Endothelial cell of umbilical vein (primary cell): ENCODE results near the gene FOXL3. TPM values are rescaled to one million over a fixed set of nuclear protein-coding genes. Genes with fewer than 3 reads are reported as not detected.

Experiments
- BruUV-seq: library from RNA; stranded (reverse); fragments of 400-500 nt; replicated peaks from 2 replicates; lab custom pipeline; 2021; lab: Mats Ljungman, UMichigan
- CTCF ChIA-PET: fragments of 300-600, 350-600 bp; sonication (Branson Sonifier 250); formaldehyde crosslinking; loops from one replicate; lab custom pipeline; 2021; ENCODE audit warnings: antibody characterized with exemption, inconsistent platforms; lab: Charles Lee
- POLR2A ChIA-PET: fragments of 300-600, 350-600 bp; sonication (Branson Sonifier 250); formaldehyde crosslinking; loops from one replicate; lab custom pipeline; 2021; ENCODE audit warnings: antibody characterized with exemption, inconsistent platforms; lab: Charles Lee
- DNase-seq: peaks from one replicate; pipeline ENCODE4 v3.0.0-alpha.2; 2011; ENCODE audit warnings: low read depth, low spot score
- FAIRE-seq: peaks from 2 replicates; lab custom pipeline; 2011; peaks lifted over from hg19 to GRCh38; lab: Jason Lieb, UNC
- H2AFZ ChIP-seq: 2 replicates; pipeline ENCODE4 v1.6.0; 2012; ENCODE audit warnings: low read depth, low read length, control low read depth, inconsistent platforms
- H3K27ac ChIP-seq: 2 replicates; pipeline ENCODE4 v1.5.1; 2011; ENCODE audit warnings: low read depth, mild to moderate bottlenecking, control low read depth, low read length, moderate library complexity; ENCODE audit not compliant: insufficient read depth
- H3K27me3 ChIP-seq, 2 experiments: 2 replicates each; pipeline versions ENCODE4 v1.6.0 to v1.6.1; 2011; ENCODE audit warnings: low read length in 2 of 2, mixed read lengths in 1 of 2; ENCODE audit not compliant: control insufficient read depth in 2 of 2, insufficient read depth in 2 of 2
- H3K36me3 ChIP-seq, 2 experiments: 2 replicates in 1 of 2; 3 replicates in 1 of 2; pipeline ENCODE4 v1.5.1; 2011; ENCODE audit warnings: low read length in 2 of 2, mild to moderate bottlenecking in 1 of 2, moderate library complexity in 1 of 2; ENCODE audit not compliant: control insufficient read depth in 2 of 2, insufficient read depth in 2 of 2; ENCODE audit errors: extremely low read depth in 1 of 2
- H3K4me1 ChIP-seq: 3 replicates; pipeline ENCODE4 v1.5.1; 2011; ENCODE audit warnings: mild to moderate bottlenecking, low read length; ENCODE audit not compliant: control insufficient read depth, insufficient read depth; ENCODE audit errors: extremely low read depth
- H3K4me2 ChIP-seq: 2 replicates; pipeline ENCODE4 v1.6.1; 2011; ENCODE audit warnings: low read length, control low read depth, mixed read lengths; ENCODE audit not compliant: insufficient read depth
- H3K4me3 ChIP-seq, 3 experiments: fragments of 200-600 bp in 1 of 3; sonication (generic), shearing (Covaris generic) in 1 of 3; replicated peaks in 1 of 3; 2 replicates each; pipeline ENCODE4 v1.5.1; 2011 to 2016; ENCODE audit warnings: control low read depth in 3 of 3, low read length in 3 of 3, mild to moderate bottlenecking in 2 of 3, inconsistent platforms in 1 of 3, low read depth in 1 of 3, moderate library complexity in 1 of 3; ENCODE audit not compliant: insufficient read depth in 1 of 3
- H3K79me2 ChIP-seq: 2 replicates; pipeline ENCODE4 v1.6.0; 2012; ENCODE audit warnings: low read length, inconsistent platforms; ENCODE audit not compliant: control insufficient read depth, insufficient read depth
- H3K9ac ChIP-seq: replicated peaks from 2 replicates; pipeline ENCODE3; 2011; ENCODE audit warnings: low read length, control low read depth; ENCODE audit not compliant: insufficient read depth; ENCODE audit errors: extremely low read depth
- H3K9me1 ChIP-seq: replicated peaks from 3 replicates; pipeline ENCODE4 v1.6.0; 2011; ENCODE audit warnings: mild to moderate bottlenecking, low read length; ENCODE audit not compliant: control insufficient read depth, insufficient read depth; ENCODE audit errors: extremely low read depth
- H3K9me3 ChIP-seq: replicated peaks from 2 replicates; pipeline ENCODE4 v1.5.1; 2012; ENCODE audit warnings: low read length, inconsistent platforms; ENCODE audit not compliant: control insufficient read depth, insufficient read depth
- H4K20me1 ChIP-seq: replicated peaks from 2 replicates; pipeline ENCODE3; 2011; ENCODE audit warnings: mild to moderate bottlenecking, low read length; ENCODE audit not compliant: control insufficient read depth, insufficient read depth; ENCODE audit errors: extremely low read depth
- CTCF ChIP-seq, 2 donors: IDR thresholded peaks; 1 replicate in 1 of 2; 2 replicates in 1 of 2; pipeline ENCODE4 v1.5.1; 2011; ENCODE audit warnings: low read length in 2 of 2, mild to moderate bottlenecking in 2 of 2, moderate library complexity in 2 of 2, control low read depth in 1 of 2, inconsistent platforms in 1 of 2, low read depth in 1 of 2; ENCODE audit not compliant: insufficient read depth in 1 of 2; ENCODE audit errors: extremely low read depth in 1 of 2
- FOS ChIP-seq: IDR thresholded peaks from 2 replicates; pipeline ENCODE4 v1.6.1; 2011; ENCODE audit warnings: mild to moderate bottlenecking, low read length, moderate library complexity, borderline replicate concordance; ENCODE audit not compliant: insufficient read depth
- GATA2 ChIP-seq: IDR thresholded peaks from 2 replicates; pipeline ENCODE4 v1.7.0; 2011; ENCODE audit warnings: low read depth, mild to moderate bottlenecking, moderate library complexity, mixed read lengths, low read length; ENCODE audit not compliant: insufficient read length, insufficient read depth
- JUN ChIP-seq: IDR thresholded peaks from 2 replicates; pipeline ENCODE4 v1.6.1; 2011; ENCODE audit warnings: borderline replicate concordance, low read depth; ENCODE audit not compliant: insufficient read length, insufficient read depth
- MAX ChIP-seq: IDR thresholded peaks from 2 replicates; pipeline ENCODE4 v1.6.1; 2011; ENCODE audit not compliant: insufficient read depth, insufficient read length
- MYC ChIP-seq: IDR thresholded peaks from one replicate; pipeline ENCODE4 v1.6.1; 2011; ENCODE audit warnings: mild to moderate bottlenecking, low read depth, low read length
- POLR2A ChIP-seq: IDR thresholded peaks from 2 replicates; pipeline ENCODE4 v1.6.1; 2012; ENCODE audit warnings: low read depth, mild to moderate bottlenecking, control low read depth, low read length
- POLR2AphosphoS5 ChIP-seq: IDR thresholded peaks from 2 replicates; pipeline ENCODE4 v1.6.1; 2012; ENCODE audit warnings: low read depth, mild to moderate bottlenecking, control low read depth, low read length, moderate library complexity; ENCODE audit not compliant: insufficient read depth
- dilution Hi-C: fragments of 300-500 bp; cut with MboI; formaldehyde crosslinking; loops from one replicate; pipeline ENCODE4 v1.15.0; 2019; ENCODE audit warnings: low sequenced_read_pairs; ENCODE audit not compliant: extremely low pct_ligation_motif_present
- intact Hi-C: fragments of 100-400 bp; cut with micrococcal nuclease; formaldehyde crosslinking; loops from one replicate; pipeline ENCODE4 v1.10.0; 2022
- polyA plus RNA-seq, 4 experiments: library from polyadenylated mRNA; depleted of rRNA in 3 of 4; stranded (reverse) in 3 of 4; unstranded in 1 of 4; fragments of >200 nt; gene quantifications; 2 replicates each; pipeline versions ENCODE4 v1.2.1 to v1.2.3, GENCODE V29; 2011 to 2012; ENCODE audit warnings: missing spikeins in 1 of 4
- total RNA-seq: library from RNA; stranded (reverse); gene quantifications from 2 replicates; pipeline ENCODE4 v1.2.3, GENCODE V29; 2021

FOXL3 gene
- total and polyA plus RNA-seq, 2 donors (not counting 3 experiments of a cell fraction or from before 2014, with no cell fraction given), result not detected

- ChIA-PET POLR2A (no interaction called here), CTCF (no interaction called here)
- FAIRE-seq (no peak), DNase-seq (no peak)
- H3K9ac ChIP-seq, result no peak overlapping the region
- no peaks in the 10 kb centered on the region for H3K9me3 ChIP-seq
- H3K4me1 ChIP-seq, result no peaks in the 10 kb centered on the region
- TF ChIP-seq CTCF (IDR thresholded peaks at IDR 0.05; ENCODE audit: extremely low read depth in 1 of 2, insufficient read depth in 1 of 2, low read depth in 1 of 2, low read length in 2 of 2) (no peak), GATA2 (no peak), MYC (no peak), FOS (no peak)
- no peaks in the 10 kb centered on the region for H3K9me1 ChIP-seq
- no peak overlapping the region for H2AFZ ChIP-seq
- no peak overlapping the region for H3K4me3 ChIP-seq
- dilution Hi-C loops (no loop called here), intact Hi-C loops (no loop called here)
- H3K79me2 ChIP-seq, result no peaks in the 10 kb centered on the region
- no peak overlapping the region for H3K4me2 ChIP-seq
- no peaks in the 10 kb centered on the region for H4K20me1 ChIP-seq
- no TSS peak for BruUV-seq
- no peaks in the 10 kb centered on the region for H3K36me3 ChIP-seq
- peaks cover 5 to 41% of the 10 kb centered on the region in 2 experiments for H3K27me3 ChIP-seq
- H3K27ac ChIP-seq, result no peak overlapping the region
Observed at GRCh38 chr7:311131-311680, 21.2 kb downstream of the FOXL3 start.

GRCh38 chr7:311796-312195 lies 21.8 kb downstream of the FOXL3 start:
- Histone ChIP-seq H4K20me1 (no peaks in the 10 kb centered on the region), H3K79me2 (no peaks in the 10 kb centered on the region), H3K9me1 (no peaks in the 10 kb centered on the region), H2AFZ (no peak overlapping the region), H3K4me2 (no peak overlapping the region), H3K4me1 (no peaks in the 10 kb centered on the region), H3K4me3 (no peak overlapping the region), H3K27me3 (peaks cover 5 to 45% of the 10 kb centered on the region in 2 experiments), H3K9ac (no peak overlapping the region), H3K36me3 (no peaks in the 10 kb centered on the region), H3K9me3 (no peaks in the 10 kb centered on the region), H3K27ac (no peak overlapping the region)
- DNase-seq, result no peak
- POLR2A ChIA-PET, result no interaction called here
- CTCF ChIA-PET, result no interaction called here
- no TSS peak for BruUV-seq
- dilution Hi-C loops (no loop called here), intact Hi-C loops (no loop called here)
- no peak for FAIRE-seq
- TF ChIP-seq MAX (no peak), JUN (no peak), GATA2 (no peak), POLR2AphosphoS5 (no peak), POLR2A (no peak), MYC (no peak), CTCF (IDR thresholded peaks at IDR 0.05; ENCODE audit: extremely low read depth in 1 of 2, insufficient read depth in 1 of 2, low read depth in 1 of 2, low read length in 2 of 2) (no peak)
